Fibroblast of pulmonary artery (primary cell): ENCODE results near the gene ZFPM1.

Experiments used
- DNase-seq: peaks from one replicate; pipeline ENCODE4 v3.0.0-alpha.2; 2010; ENCODE audit warnings: low read depth
- H3K4me3 ChIP-seq: replicated peaks from 2 replicates; pipeline ENCODE4 v1.5.1; 2011; ENCODE audit warnings: low read depth, mild to moderate bottlenecking, control low read depth, low read length, moderate library complexity
- TF ChIP-seq, protein P1 (sequence below): IDR thresholded peaks from 2 replicates; pipeline ENCODE4 v1.5.1; 2011; ENCODE audit warnings: mild to moderate bottlenecking, control low read depth, low read length, inconsistent platforms; ENCODE audit errors: missing control alignments

The ZFPM1 gene

GRCh38 chr16:88538366-88539060 lies 85.4 kb downstream of the ZFPM1 start:
- H3K4me3 ChIP-seq = no peak overlapping the region
- no peak for DNase-seq
- TF ChIP-seq, protein P1, sequence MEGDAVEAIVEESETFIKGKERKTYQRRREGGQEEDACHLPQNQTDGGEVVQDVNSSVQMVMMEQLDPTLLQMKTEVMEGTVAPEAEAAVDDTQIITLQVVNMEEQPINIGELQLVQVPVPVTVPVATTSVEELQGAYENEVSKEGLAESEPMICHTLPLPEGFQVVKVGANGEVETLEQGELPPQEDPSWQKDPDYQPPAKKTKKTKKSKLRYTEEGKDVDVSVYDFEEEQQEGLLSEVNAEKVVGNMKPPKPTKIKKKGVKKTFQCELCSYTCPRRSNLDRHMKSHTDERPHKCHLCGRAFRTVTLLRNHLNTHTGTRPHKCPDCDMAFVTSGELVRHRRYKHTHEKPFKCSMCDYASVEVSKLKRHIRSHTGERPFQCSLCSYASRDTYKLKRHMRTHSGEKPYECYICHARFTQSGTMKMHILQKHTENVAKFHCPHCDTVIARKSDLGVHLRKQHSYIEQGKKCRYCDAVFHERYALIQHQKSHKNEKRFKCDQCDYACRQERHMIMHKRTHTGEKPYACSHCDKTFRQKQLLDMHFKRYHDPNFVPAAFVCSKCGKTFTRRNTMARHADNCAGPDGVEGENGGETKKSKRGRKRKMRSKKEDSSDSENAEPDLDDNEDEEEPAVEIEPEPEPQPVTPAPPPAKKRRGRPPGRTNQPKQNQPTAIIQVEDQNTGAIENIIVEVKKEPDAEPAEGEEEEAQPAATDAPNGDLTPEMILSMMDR = no peak

DNA sequence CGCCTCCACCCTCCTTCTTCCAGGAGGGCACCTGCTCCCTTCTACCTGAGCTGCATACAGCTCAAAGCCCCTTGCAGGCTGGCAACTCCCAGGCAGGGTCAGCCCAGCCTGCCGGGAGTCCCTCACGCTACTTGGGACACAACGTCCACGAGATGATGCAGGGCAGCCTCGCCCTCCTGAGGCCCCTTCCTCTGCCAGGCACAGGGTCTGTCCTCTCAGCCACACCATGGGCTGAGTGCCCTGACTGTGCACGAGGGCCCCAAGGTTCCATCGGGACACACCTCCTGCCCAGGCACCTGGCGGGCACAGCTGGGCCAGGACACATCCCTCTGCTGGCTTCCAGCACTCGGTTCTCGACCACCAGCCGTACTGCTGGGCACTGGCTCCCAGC lies 86.2 kb downstream of the ZFPM1 start:
- no peak for DNase-seq
- TF ChIP-seq, protein P1 = no peak

DNA sequence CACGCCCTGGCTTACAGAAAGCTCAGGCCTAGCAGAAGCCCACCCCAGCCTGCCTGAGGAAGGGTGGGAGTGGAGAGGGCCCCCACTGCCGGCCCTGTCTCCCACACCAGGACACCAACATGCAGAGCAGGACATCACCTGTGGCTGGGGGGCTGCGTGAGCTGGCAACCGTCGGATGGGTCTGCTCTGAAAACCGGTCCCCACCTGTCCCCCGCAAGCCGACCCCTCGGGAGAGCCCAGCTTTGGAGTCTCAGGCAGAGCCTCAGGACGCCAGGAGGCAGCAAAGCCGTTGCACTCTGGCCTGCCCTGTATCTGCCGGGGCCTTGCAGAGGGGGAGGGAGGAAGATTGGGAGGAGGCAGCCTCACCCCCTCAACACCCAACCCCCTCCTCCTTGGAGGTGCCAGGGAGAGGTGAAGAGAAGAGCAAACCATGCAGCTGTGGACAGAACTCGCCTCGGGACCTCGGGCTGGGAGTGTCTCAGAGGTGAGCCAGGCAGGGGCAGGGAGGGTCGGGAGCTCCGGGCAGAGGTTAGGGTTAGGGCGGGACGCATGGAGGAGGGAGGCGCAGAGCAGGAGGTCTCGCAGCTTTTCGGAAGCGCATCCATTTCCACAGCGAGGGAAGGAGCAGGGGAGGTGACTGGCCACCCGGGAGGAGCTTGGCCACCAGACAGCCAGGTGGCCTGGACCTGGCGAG lies 86.7 kb downstream of the ZFPM1 start:
- no peak for DNase-seq
- TF ChIP-seq, protein P1 = no peak
- no peak overlapping the region for H3K4me3 ChIP-seq

More for the DNA sequence above, 86.2 kb downstream of the ZFPM1 start:
- no peak overlapping the region for H3K4me3 ChIP-seq

- TF ChIP-seq, protein P1 = no peak
- H3K4me3 ChIP-seq = no peak overlapping the region
- DNase-seq = no peak
Measured at GRCh38 chr16:88540346-88540977, 87.4 kb downstream of the ZFPM1 start.

DNA sequence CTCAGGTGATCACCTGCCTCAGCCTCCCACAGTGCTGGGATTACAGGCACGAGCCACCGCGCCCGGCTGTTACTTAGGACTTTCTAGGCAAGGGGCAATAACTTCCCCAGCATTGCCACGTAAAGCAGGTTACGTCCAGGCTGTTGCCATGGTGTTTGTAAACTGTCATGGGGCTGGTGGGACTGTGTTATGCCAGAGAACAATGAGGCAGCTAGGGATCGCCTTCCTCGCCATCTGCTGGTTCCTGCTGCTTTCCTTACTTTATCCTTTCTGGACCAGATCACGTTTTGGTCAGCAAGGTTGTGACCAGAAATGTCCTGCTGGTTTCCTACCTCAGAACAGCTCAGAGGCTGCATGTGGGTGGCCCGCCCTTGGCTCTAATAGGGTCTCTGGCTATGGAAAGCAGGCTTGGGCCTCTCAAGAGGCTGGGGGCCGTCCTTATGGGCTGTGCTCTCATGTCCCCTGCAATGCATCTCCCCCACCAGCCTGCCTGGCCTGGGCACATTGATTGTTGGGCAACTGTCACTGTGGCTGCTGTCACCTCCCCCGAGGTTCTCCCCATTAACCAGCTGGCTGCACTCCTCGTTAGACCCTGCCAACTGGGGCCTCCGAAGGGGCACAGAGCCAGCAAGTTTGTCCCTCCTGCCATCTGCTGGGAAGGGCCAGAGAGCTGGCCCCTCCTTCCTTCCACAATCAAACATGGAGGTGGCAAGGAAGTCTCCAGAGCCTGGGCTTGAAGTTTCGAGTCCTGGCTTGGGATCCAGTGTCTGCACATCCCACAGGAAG lies 88.9 kb downstream of the ZFPM1 start:
- DNase-seq = no peak
- TF ChIP-seq, protein P1 = no peak
- H3K4me3 ChIP-seq = no peak overlapping the region

DNA sequence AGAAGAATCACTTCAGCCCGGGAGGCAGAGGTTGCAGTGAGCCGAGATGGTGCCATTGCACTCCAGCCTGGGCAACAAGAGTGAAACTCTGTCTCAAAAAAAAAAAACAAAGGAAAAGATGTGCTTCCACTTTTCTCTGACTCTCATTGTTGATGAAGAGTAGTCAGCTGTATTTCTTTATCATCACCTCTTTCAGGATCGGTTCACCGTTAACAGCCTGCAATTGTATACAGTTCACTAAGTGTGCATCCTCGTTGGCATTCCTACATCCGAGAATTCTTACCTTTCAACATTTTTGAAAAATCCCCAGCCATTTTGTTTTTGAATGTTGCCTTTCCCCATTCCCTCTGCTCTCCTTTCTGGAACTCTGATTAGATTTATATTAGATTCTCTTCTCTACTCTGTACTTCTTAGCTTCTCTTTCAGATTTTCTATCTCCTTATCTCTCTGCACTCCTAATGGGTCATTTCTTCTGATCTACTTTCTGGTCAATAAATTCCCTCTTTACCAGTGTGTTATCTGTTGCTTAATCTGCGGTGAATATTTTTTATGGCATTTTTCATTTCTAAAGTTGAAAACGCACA lies 90.2 kb downstream of the ZFPM1 start:
- TF ChIP-seq, protein P1 = no peak
- H3K4me3 ChIP-seq = no peak overlapping the region

More for the DNA sequence above, 90.2 kb downstream of the ZFPM1 start:
- no peak for DNase-seq
